HFFc6 (cell line): Measurements from ENCODE around the gene ABCG4. TPM values are rescaled to one million over a fixed set of nuclear protein-coding genes. Genes with fewer than 3 reads are reported as not detected.
A peak's percentile ranks its signal among the peaks of the same experiment; 100 is the strongest.
"Not testable (repeated sequence)": the region's sequence is repeated elsewhere in the genome, so short reads cannot be mapped to it uniquely, and the experiment has no call there.

ENCODE experiments used
- DNase-seq: peaks from one replicate; pipeline ENCODE4 v3.0.0-alpha.2; 2018
- H3K27ac Mint-ChIP-seq: 2 replicates; pipeline ENCODE4 v1.8.0; 2020; ENCODE audit warnings: mild to moderate bottlenecking, mixed read lengths
- H3K27me3 Mint-ChIP-seq: 2 replicates; pipeline ENCODE4 v1.8.0; 2021; ENCODE audit warnings: mild to moderate bottlenecking, moderate library complexity, mixed read lengths; ENCODE audit not compliant: insufficient read depth
- H3K36me3 Mint-ChIP-seq: 2 replicates; pipeline ENCODE4 v1.8.0; 2021; ENCODE audit warnings: low read depth, mixed read lengths
- H3K4me1 Mint-ChIP-seq: 2 replicates; pipeline ENCODE4 v1.8.0; 2020; ENCODE audit warnings: low read depth, mixed read lengths
- H3K4me3 Mint-ChIP-seq: 2 replicates; pipeline ENCODE4 v1.8.0; 2020; ENCODE audit warnings: mild to moderate bottlenecking, moderate library complexity, mixed read lengths
- H3K9me3 Mint-ChIP-seq: 2 replicates; pipeline ENCODE4 v1.8.0; 2020; ENCODE audit warnings: mild to moderate bottlenecking, mixed read lengths
- total RNA-seq, 6 experiments: library from RNA; stranded (reverse); fragmentation: NEBNext Ultra II Directional; extraction: Animal tissue kit (Norgen Biotek cat#: 25700); gene quantifications; 2 replicates in 1 of 6; 3 replicates in 5 of 6; pipeline ENCODE4 v1.2.3, GENCODE V29; 2021
- TF ChIP-seq, protein P1 (sequence below): fragments of 200-600 bp; sonication (generic); IDR thresholded peaks from 2 replicates; pipeline ENCODE4 v1.5.0; 2021; ENCODE audit warnings: antibody characterized with exemption, mild to moderate bottlenecking

ABCG4 gene
- total RNA-seq, 6 experiments from 2014 or later = 0.05 to 0.50 (median 0.18) TPM

DNA sequence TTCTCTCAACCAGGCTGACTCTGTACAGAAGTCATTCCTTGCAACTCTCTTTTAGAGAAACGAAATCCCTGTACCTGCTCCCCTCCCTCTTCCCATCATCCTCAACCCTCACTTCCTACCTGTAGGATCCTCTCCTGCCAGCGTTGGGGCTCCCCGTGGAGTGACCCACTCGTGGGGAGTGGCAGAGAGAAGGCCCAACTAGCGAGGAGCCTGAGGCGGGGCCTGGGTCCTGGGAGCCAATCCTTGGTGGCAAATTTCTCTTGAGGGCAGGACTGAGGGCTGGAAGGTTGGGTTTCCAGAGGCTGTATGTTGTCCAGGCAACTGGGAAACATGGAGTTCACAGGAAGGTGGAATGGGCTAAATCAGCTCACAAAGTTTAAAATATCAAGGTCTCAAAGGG, 46.8 kb downstream of the ABCG4 start:
- peak overlapping the region; percentile 49; the same call in 1 of the 2 replicates for H3K27ac Mint-ChIP-seq
- H3K36me3 Mint-ChIP-seq = no peaks in the 10 kb centered on the region
- peaks cover 15% of the 10 kb centered on the region for H3K4me1 Mint-ChIP-seq
- peaks cover 6% of the 10 kb centered on the region for H3K27me3 Mint-ChIP-seq
- no peaks in the 10 kb centered on the region for H3K9me3 Mint-ChIP-seq
- peak; percentile 66 for DNase-seq
- TF ChIP-seq, protein P1, sequence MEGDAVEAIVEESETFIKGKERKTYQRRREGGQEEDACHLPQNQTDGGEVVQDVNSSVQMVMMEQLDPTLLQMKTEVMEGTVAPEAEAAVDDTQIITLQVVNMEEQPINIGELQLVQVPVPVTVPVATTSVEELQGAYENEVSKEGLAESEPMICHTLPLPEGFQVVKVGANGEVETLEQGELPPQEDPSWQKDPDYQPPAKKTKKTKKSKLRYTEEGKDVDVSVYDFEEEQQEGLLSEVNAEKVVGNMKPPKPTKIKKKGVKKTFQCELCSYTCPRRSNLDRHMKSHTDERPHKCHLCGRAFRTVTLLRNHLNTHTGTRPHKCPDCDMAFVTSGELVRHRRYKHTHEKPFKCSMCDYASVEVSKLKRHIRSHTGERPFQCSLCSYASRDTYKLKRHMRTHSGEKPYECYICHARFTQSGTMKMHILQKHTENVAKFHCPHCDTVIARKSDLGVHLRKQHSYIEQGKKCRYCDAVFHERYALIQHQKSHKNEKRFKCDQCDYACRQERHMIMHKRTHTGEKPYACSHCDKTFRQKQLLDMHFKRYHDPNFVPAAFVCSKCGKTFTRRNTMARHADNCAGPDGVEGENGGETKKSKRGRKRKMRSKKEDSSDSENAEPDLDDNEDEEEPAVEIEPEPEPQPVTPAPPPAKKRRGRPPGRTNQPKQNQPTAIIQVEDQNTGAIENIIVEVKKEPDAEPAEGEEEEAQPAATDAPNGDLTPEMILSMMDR = no peak
- H3K4me3 Mint-ChIP-seq = peak overlapping the region; percentile 54

DNA sequence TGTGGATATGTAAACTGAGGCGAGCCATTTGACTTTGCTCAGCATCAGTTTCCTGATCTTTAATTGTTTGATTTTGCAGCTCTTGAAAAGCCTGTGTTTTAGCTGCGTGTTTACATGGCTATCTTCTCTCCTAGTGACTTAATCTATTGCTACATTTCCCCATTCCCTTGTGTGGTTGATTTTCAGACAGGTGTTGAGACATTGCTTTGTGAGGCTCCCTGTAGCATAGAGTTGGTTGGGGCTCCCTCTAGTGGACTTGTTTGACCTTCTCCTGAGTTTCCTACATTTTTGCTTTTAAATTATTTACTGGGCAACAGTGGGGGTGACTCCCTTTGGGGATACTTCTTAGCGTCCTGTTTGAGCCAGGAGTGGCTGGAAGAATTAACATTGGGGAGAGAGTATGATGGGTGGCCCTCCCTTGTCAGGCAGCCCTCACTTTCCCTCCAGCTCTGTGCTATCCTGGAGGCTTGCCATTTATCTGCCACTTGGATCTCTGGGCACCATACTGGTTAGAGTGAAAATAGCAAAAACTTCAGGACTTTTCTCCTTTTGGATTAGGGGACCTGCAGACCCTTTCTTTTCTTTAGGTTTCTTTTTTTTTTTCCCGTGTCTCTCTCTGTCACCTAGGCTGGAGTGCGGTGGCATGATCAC, 48.1 kb downstream of the ABCG4 start:
- no peaks in the 10 kb centered on the region for H3K9me3 Mint-ChIP-seq
- H3K4me1 Mint-ChIP-seq = peaks cover 15% of the 10 kb centered on the region
- H3K4me3 Mint-ChIP-seq = no peak overlapping the region
- H3K27me3 Mint-ChIP-seq = peaks cover 10% of the 10 kb centered on the region
- TF ChIP-seq, protein P1 = peak; percentile 91
- DNase-seq = peak; percentile 77
- H3K36me3 Mint-ChIP-seq = no peaks in the 10 kb centered on the region
- no peak overlapping the region for H3K27ac Mint-ChIP-seq

DNA sequence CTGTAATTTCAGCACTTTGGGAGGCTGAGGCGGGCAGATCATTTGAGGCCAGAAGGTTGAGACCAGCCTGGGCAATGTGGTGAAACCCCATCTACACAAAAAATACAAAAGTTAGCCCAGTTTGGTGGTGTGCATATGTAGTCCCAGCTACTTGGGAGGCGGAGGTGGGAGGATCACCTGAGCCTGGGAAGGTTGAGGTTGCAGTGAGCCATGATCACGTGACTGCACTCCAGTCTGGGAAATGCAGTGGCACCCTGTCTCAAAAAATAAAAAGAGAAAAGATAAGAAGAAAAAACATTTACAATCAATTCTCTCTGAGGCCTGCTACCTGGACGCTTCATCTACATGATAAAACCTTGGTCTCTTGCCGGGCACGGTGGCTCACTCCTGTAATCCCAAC, 50.1 kb downstream of the ABCG4 start:
- peaks cover 15% of the 10 kb centered on the region for H3K4me1 Mint-ChIP-seq
- H3K9me3 Mint-ChIP-seq = no peaks in the 10 kb centered on the region
- H3K27me3 Mint-ChIP-seq = peaks cover 4% of the 10 kb centered on the region
- DNase-seq = no peak
- H3K36me3 Mint-ChIP-seq = no peaks in the 10 kb centered on the region
- TF ChIP-seq, protein P1 = no peak
- no peak overlapping the region for H3K27ac Mint-ChIP-seq
- no peak overlapping the region for H3K4me3 Mint-ChIP-seq

DNA sequence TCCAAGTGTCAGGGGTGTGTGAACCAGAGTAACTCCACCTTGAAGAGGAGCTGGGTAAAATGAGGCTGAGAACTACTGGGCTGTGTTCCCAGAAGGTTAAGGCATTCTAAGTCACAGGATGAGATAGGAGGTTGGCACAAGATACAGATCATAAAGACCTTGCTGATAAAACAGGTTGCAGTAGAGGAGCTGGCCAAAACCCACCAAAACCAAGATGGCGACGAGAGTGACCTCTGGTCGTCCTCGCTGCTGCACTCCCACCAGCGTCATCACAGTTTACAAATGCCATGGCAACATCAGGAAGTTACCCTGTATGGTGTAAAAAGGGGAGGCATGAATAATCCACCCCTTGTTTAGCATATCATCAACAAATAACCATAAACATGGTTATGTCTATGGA, 52.4 kb downstream of the ABCG4 start:
- DNase-seq, H3K4me3 Mint-ChIP-seq, H3K9me3 Mint-ChIP-seq, H3K36me3 Mint-ChIP-seq, H3K27me3 Mint-ChIP-seq, H3K27ac Mint-ChIP-seq: not testable (repeated sequence)
- H3K4me1 Mint-ChIP-seq = peaks cover 14% of the 10 kb centered on the region

DNA sequence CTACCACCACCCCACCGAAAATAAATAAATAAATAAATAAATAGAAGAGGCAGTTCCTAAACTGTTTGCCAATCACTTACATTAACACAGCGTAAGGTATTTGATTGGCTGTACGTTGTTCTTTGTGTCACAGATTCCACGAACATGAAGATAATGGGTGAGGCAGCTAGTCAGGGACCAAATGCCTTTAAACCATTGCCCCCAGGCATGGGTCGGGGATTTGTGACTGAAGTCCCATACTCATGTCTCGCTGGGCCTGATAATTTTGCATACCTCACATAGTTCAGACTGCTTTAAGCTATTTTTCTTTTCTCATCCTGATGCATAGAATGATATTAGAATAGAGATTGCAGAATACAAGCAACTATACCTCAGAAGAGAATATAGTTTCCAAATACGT, 53.7 kb downstream of the ABCG4 start:
- peaks cover 4% of the 10 kb centered on the region for H3K27me3 Mint-ChIP-seq
- DNase-seq = no peak
- TF ChIP-seq, protein P1 = no peak
- peaks cover 4% of the 10 kb centered on the region; the same call in 1 of the 2 replicates for H3K36me3 Mint-ChIP-seq
- no peak overlapping the region for H3K27ac Mint-ChIP-seq
- no peak overlapping the region for H3K4me3 Mint-ChIP-seq
- no peaks in the 10 kb centered on the region for H3K9me3 Mint-ChIP-seq
- H3K4me1 Mint-ChIP-seq = peaks cover 19% of the 10 kb centered on the region

DNA sequence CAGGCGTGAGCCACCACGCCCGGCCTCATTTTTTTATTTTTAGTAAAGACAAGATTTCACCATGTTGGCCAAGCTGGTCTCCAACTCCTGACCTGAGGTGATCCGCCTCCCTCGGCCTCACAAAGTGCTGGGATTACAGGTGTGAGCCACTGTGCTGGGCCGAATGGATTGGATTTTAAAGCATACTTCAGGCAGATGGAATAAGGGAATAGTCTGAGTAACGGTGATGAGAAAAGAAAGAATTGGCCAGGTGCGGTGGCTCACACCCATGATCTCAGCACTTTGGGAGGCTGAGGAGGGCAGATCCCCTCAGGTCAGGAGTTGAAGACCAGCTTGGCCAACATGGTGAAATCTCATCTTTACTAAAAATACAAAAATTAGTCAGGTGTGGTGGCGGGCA, 55.2 kb downstream of the ABCG4 start:
- no peaks in the 10 kb centered on the region for H3K9me3 Mint-ChIP-seq
- H3K27ac Mint-ChIP-seq = no peak overlapping the region
- TF ChIP-seq, protein P1 = no peak
- peaks cover 4% of the 10 kb centered on the region for H3K27me3 Mint-ChIP-seq
- no peak for DNase-seq
- H3K4me3 Mint-ChIP-seq = no peak overlapping the region
- H3K4me1 Mint-ChIP-seq = peaks cover 29% of the 10 kb centered on the region
- peaks cover 4% of the 10 kb centered on the region; the same call in 1 of the 2 replicates for H3K36me3 Mint-ChIP-seq
